Measurements from ENCODE around the gene PTGDS.

PTGDS gene

DNA sequence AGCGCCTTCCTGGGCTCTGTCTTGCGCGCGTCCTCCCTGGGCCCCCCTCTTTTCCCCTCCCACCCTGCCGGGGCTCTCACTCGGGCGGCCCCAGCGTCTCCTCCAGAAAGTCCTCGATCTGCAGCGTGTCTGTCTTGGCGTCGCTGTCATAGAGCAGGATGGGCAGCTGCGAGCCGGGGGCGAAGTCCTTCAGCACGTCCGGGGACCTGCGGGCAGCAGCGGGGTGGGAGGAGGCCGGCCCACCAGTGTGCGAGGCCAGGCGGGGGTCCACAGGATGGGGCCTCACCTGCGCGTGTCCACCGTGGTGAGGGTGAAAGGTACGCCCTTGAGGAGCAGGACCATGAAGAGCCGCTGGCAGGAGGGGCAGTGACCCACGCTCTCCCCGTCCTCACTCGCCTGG is 18.1 kb downstream of the PTGDS start:
- H3K4me3 ChIP-seq (ENCODE audit: low read depth, low read length) = no peak overlapping the region
- no peak for DNase-seq (ENCODE audit: low read depth)
- TF ChIP-seq, protein P1, sequence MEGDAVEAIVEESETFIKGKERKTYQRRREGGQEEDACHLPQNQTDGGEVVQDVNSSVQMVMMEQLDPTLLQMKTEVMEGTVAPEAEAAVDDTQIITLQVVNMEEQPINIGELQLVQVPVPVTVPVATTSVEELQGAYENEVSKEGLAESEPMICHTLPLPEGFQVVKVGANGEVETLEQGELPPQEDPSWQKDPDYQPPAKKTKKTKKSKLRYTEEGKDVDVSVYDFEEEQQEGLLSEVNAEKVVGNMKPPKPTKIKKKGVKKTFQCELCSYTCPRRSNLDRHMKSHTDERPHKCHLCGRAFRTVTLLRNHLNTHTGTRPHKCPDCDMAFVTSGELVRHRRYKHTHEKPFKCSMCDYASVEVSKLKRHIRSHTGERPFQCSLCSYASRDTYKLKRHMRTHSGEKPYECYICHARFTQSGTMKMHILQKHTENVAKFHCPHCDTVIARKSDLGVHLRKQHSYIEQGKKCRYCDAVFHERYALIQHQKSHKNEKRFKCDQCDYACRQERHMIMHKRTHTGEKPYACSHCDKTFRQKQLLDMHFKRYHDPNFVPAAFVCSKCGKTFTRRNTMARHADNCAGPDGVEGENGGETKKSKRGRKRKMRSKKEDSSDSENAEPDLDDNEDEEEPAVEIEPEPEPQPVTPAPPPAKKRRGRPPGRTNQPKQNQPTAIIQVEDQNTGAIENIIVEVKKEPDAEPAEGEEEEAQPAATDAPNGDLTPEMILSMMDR (conservative IDR thresholded peaks at IDR 0.05; ENCODE audit: low read depth, low read length) = no peak

DNA sequence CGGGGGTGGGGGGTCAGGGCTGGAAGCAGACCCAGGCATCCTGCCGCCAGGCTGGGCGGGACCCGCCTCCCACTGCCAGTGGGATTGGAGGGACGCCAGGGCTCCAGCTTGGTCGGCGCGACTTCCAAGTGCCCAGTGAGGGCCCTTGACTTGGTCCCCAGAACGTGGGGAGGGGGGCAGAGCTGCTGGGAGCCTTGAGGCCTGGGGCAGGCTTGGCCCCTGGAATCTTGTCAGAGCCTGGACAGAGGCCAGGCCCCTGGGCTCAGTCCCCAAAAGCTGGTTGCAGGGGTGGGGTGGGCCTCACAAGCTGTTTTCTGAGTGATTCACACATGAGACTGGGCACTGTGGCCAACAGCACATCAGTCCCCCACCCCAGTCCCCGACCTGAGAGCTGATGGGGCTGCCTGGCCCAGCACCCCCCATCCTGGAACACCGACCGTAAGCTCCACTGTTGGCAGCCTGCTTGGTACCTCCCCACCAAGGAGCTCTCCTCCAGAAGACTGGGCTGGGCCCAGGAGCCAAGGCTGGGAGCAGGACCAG is 18.5 kb downstream of the PTGDS start:
- peak overlapping the region; percentile 8 for H3K4me3 ChIP-seq (ENCODE audit: low read depth, low read length)

DNA sequence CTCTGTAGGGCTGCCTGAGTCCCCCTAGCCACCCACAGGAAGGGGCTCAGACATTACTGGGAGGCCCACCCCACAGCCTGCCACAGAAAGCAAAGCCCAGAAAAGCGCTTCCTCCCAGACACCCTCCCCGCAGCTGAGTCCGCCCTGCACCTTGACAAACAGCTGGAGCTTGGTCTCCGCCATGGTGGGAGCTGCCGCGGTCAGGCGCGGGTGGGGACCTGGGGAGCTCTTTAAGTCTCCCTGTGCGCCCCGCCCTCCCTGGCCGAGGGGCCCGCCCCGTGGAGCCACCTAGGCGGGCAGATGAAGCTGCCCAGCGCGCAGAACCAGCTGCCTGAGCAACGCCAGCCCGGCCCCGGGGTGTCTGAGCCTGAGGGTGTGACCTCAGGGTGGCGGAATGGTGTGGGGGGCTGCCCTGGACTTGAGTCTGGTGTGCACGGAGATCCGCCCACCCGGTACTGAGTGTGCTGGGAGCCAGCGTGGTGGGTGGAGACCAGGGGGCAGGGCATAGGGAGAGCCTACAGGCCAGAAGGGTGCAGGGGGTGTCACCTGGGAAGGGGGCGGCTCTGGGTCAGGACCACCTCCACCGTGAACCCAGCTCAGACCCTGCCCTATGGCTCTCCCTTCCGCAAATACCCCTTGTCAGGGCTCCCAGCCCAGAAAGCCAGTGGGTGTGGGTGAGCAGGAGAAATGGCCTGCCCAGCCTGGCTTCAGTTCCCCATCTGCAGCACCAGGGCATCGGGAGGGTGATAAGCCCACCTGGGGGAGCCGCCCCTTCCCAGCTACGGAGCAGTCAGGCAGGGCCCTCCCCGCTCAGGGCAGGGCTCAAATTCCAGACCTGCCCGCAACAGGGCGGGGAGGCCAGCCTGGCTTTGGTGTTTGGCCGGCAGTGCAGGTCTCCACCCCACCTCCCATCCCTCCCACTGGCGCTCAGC is 19.3 kb downstream of the PTGDS start, which contains the start of gene CLIC3:
TSS of gene CLIC3 (minus strand) at position 208 of the 932 bp plus-strand sequence. CDS start at position 183, 25 bp downstream.
- TF ChIP-seq, protein P1 (conservative IDR thresholded peaks at IDR 0.05; ENCODE audit: low read depth, low read length) = no peak
- DNase-seq (ENCODE audit: low read depth) = no peak
- peak within 1 kb of the TSS; percentile 8 for H3K4me3 ChIP-seq (ENCODE audit: low read depth, low read length)

More for the DNA sequence above, 18.5 kb downstream of the PTGDS start:
- TF ChIP-seq, protein P1 (conservative IDR thresholded peaks at IDR 0.05; ENCODE audit: low read depth, low read length) = no peak
- DNase-seq (ENCODE audit: low read depth) = no peak

DNA sequence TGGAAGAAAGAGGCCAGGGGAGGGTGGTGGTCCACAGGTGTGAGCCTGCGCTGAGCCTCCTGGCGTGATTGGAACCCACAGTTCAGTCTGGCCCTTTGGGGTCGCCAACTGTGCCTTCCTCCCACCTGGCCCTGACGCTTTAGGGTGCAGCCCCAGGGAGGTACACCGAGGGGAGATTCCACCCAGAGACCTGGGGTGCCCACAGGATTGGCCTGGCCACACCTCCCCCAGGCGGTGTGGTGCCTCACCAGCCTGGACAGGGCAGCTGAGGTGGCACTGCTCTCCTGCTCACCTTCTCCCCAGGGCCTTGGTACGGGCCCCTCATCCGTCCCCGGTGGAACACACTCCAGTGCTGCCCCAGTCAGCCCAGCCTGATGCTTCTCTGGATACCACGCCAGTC is 20.1 kb downstream of the PTGDS start:
- no peak overlapping the region for H3K4me3 ChIP-seq (ENCODE audit: low read depth, low read length)
- TF ChIP-seq, protein P1 (conservative IDR thresholded peaks at IDR 0.05; ENCODE audit: low read depth, low read length) = no peak
- no peak for DNase-seq (ENCODE audit: low read depth)

DNA sequence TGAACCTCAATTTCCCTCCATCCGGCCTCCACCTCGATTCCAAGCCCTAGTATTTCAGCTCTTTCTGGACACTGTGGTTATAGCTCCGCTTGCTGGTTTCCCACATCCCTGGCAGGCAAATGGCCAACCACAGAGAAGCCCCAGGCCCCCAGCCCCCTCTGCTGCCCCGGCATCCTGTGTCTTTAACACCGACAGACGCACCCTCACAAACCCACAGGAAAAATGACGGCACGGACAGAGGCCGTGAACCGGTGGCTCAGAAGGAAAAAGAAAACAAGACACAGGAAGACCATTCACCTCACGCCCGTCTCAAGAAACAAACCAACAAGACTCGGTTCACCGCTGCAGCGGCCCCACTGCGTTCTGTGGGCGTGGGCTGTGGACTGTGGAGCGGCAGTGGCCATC is 20.5 kb downstream of the PTGDS start:
- peak; percentile 77 for DNase-seq (ENCODE audit: low read depth)
- TF ChIP-seq, protein P1 (conservative IDR thresholded peaks at IDR 0.05; ENCODE audit: low read depth, low read length) = peak; percentile 72
- H3K4me3 ChIP-seq (ENCODE audit: low read depth, low read length) = no peak overlapping the region

DNA sequence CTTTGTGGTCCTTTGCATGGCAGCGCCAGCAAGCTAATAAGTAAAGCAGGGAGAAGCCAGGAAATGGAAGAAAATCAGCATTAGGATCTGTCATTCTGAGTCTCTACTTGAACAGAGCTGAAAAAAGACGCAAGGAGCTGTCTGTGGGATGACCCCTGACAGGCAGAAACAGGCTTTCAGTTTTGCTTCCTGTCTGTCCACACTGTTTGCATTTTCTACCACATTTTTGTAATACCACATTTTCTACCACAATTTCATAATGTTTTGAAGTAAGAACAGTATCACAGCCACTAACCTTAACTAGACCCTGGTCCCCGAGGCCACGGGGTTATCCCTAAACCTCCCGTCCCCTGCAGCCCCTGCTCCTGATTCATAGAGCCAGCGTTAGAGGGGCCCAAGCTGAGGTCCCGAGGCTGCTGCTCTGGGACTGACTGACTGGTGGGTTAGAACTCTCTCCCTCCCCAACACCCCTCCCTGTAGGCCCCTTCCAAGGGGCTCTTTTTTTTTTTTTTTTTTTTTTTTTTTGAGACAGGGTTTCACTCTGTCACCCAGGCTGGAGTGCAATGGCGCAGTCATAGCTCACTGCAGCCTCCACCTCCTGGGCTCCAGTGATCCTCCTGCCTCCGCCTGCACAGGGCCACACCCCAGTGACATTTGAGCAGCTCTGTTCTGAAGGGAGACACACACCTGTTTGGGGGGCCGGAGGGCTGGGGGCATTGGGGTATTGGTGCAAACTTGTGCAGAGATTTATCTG is 23.1 kb downstream of the PTGDS start:
- H3K4me3 ChIP-seq (ENCODE audit: low read depth, low read length) = no peak overlapping the region
- TF ChIP-seq, protein P1 (conservative IDR thresholded peaks at IDR 0.05; ENCODE audit: low read depth, low read length) = no peak
- peak; percentile 95 for DNase-seq (ENCODE audit: low read depth)

All from choroid plexus epithelial cell (primary cell).